Muscle layer of colon (tissue), 2 donors: ENCODE results near the gene ITPKB.

ENCODE experiments used
- H3K27ac ChIP-seq: one replicate; pipeline ENCODE4 v1.7.0; 2013; ENCODE audit warnings: low read depth, mild to moderate bottlenecking, low read length, moderate library complexity
- H3K27me3 ChIP-seq, 2 donors: one replicate each; pipeline ENCODE4 v1.7.0; 2013; ENCODE audit warnings: low read length in 2 of 2, mild to moderate bottlenecking in 2 of 2; ENCODE audit not compliant: insufficient read depth in 2 of 2, control insufficient read depth in 1 of 2
- H3K36me3 ChIP-seq: one replicate; pipeline ENCODE4 v1.7.0; 2013; ENCODE audit warnings: mild to moderate bottlenecking, low read length; ENCODE audit not compliant: insufficient read depth
- H3K4me1 ChIP-seq: one replicate; pipeline ENCODE4 v1.7.0; 2013; ENCODE audit warnings: mild to moderate bottlenecking, low read length; ENCODE audit not compliant: insufficient read depth
- H3K4me3 ChIP-seq, 2 donors: one replicate each; pipeline ENCODE4 v1.7.0; 2013; ENCODE audit warnings: low read length in 2 of 2, low read depth in 1 of 2, mild to moderate bottlenecking in 1 of 2, moderate library complexity in 1 of 2
- H3K9ac ChIP-seq: one replicate; pipeline ENCODE4 v1.7.0; 2013; ENCODE audit warnings: low read length
- H3K9me3 ChIP-seq: one replicate; pipeline ENCODE4 v1.7.0; 2013; ENCODE audit warnings: mild to moderate bottlenecking, low read length
- donor health status: abdominal sarcoma.
- donor health status: Adenocarcinoma of cecum.

The ITPKB gene

GRCh38 chr1:226688056-226688748, 50.9 kb downstream of the ITPKB start:
- peak overlapping the region; percentile 70 for H3K27ac ChIP-seq
- H3K9ac ChIP-seq: no peak overlapping the region

GRCh38 chr1:226687426-226687825, 51.7 kb downstream of the ITPKB start:
- Histone ChIP-seq H3K4me3 (no peak overlapping the region), H3K36me3 (peaks cover 5% of the 10 kb centered on the region), H3K27me3 (no peaks in the 10 kb centered on the region), H3K9ac (no peak overlapping the region), H3K4me1 (peaks cover 100% of the 10 kb centered on the region), H3K9me3 (no peaks in the 10 kb centered on the region), H3K27ac (peak overlapping the region; percentile 70)

More at GRCh38 chr1:226688056-226688748, 50.9 kb downstream of the ITPKB start:
- H3K9me3 ChIP-seq: no peaks in the 10 kb centered on the region
- H3K36me3 ChIP-seq: peaks cover 5% of the 10 kb centered on the region
- no peak overlapping the region for H3K4me3 ChIP-seq
- H3K4me1 ChIP-seq: peaks cover 100% of the 10 kb centered on the region
- no peaks in the 10 kb centered on the region for H3K27me3 ChIP-seq

GRCh38 chr1:226686440-226687425, 52.3 kb downstream of the ITPKB start:
- Histone ChIP-seq H3K9ac (no peak overlapping the region), H3K4me3 (no peak overlapping the region), H3K27ac (peak overlapping the region; percentile 70), H3K9me3 (no peaks in the 10 kb centered on the region), H3K4me1 (peaks cover 100% of the 10 kb centered on the region), H3K36me3 (peaks cover 5% of the 10 kb centered on the region), H3K27me3 (no peaks in the 10 kb centered on the region)

- H3K27me3 ChIP-seq: no peaks in the 10 kb centered on the region
- no peak overlapping the region for H3K4me3 ChIP-seq
- no peak overlapping the region for H3K9ac ChIP-seq
- H3K36me3 ChIP-seq: peaks cover 5% of the 10 kb centered on the region
- H3K4me1 ChIP-seq: peaks cover 99% of the 10 kb centered on the region
- peak overlapping the region; percentile 70 for H3K27ac ChIP-seq
- H3K9me3 ChIP-seq: no peaks in the 10 kb centered on the region
Observed at GRCh38 chr1:226685196-226685820, 53.8 kb downstream of the ITPKB start.

GRCh38 chr1:226684026-226684425, 55.1 kb downstream of the ITPKB start:
- H3K4me3 ChIP-seq: no peak overlapping the region
- no peaks in the 10 kb centered on the region for H3K27me3 ChIP-seq
- no peak overlapping the region for H3K27ac ChIP-seq
- peaks cover 99% of the 10 kb centered on the region for H3K4me1 ChIP-seq
- H3K36me3 ChIP-seq: peaks cover 5% of the 10 kb centered on the region
- H3K9me3 ChIP-seq: no peaks in the 10 kb centered on the region
- no peak overlapping the region for H3K9ac ChIP-seq

GRCh38 chr1:226682871-226683814, 55.9 kb downstream of the ITPKB start:
- Histone ChIP-seq H3K36me3 (peaks cover 5% of the 10 kb centered on the region), H3K4me1 (peaks cover 99% of the 10 kb centered on the region), H3K9me3 (no peaks in the 10 kb centered on the region), H3K27ac (no peak overlapping the region), H3K4me3 (no peak overlapping the region), H3K9ac (no peak overlapping the region), H3K27me3 (no peaks in the 10 kb centered on the region)

GRCh38 chr1:226681652-226682493, 57.2 kb downstream of the ITPKB start:
- peaks cover 99% of the 10 kb centered on the region for H3K4me1 ChIP-seq

GRCh38 chr1:226680653-226681052, 58.4 kb downstream of the ITPKB start:
- no peaks in the 10 kb centered on the region for H3K27me3 ChIP-seq
- peak overlapping the region; percentile 78 for H3K9ac ChIP-seq
- H3K4me1 ChIP-seq: peaks cover 99% of the 10 kb centered on the region
- no peaks in the 10 kb centered on the region for H3K9me3 ChIP-seq
- H3K27ac ChIP-seq: peak overlapping the region; percentile 78
- peaks cover 5% of the 10 kb centered on the region for H3K36me3 ChIP-seq
- peak overlapping the region in 1 of 2 donors; percentile 50 for H3K4me3 ChIP-seq

More at GRCh38 chr1:226681652-226682493, 57.2 kb downstream of the ITPKB start:
- Histone ChIP-seq H3K9me3 (no peaks in the 10 kb centered on the region), H3K27me3 (no peaks in the 10 kb centered on the region), H3K9ac (no peak overlapping the region), H3K4me3 (no peak overlapping the region), H3K27ac (peak overlapping the region; percentile 38), H3K36me3 (peaks cover 5% of the 10 kb centered on the region)

- Histone ChIP-seq H3K4me3 (peak overlapping the region; percentile 22 to 50), H3K4me1 (peaks cover 99% of the 10 kb centered on the region), H3K27ac (peak overlapping the region; percentile 78), H3K36me3 (peaks cover 5% of the 10 kb centered on the region), H3K27me3 (no peaks in the 10 kb centered on the region), H3K9ac (peak overlapping the region; percentile 78), H3K9me3 (no peaks in the 10 kb centered on the region)
Observed at GRCh38 chr1:226679853-226680516, 59.1 kb downstream of the ITPKB start.
